GM23338 (cell line): ENCODE data around the gene FAM174C. TPM values are rescaled to one million over a fixed set of nuclear protein-coding genes. Genes with fewer than 3 reads are reported as not detected.

ENCODE experiments used
- ATAC-seq: fragments of 200-7000 bp; cut with Tn5 transposase; 3 replicates; pipeline ENCODE4 v1.9.1; 2020
- DNase-seq: peaks from one replicate; pipeline ENCODE4 v3.0.0-alpha.2; 2015; ENCODE audit warnings: low spot score
- H2AFZ ChIP-seq: fragments of 200-600 bp; sonication (generic); 2 replicates; pipeline ENCODE4 v1.8.0; 2016; ENCODE audit warnings: antibody characterized with exemption, mild to moderate bottlenecking, moderate library complexity
- H3F3A ChIP-seq: fragments of 200-600 bp; sonication (generic); replicated peaks from 2 replicates; pipeline ENCODE4 v1.8.0; 2017; ENCODE audit warnings: antibody characterized with exemption, mixed run types, low read depth
- H3K27ac ChIP-seq: fragments of 200-600 bp; sonication (generic); 2 replicates; pipeline ENCODE4 v1.6.1; 2016; ENCODE audit warnings: low read depth
- H3K27me3 ChIP-seq: fragments of 200-600 bp; sonication (generic); 2 replicates; pipeline ENCODE4 v1.8.0; 2016; ENCODE audit warnings: mild to moderate bottlenecking, mixed run types, moderate library complexity; ENCODE audit not compliant: insufficient read depth
- H3K36me3 ChIP-seq: fragments of 200-600 bp; sonication (generic); 2 replicates; pipeline ENCODE4 v1.8.0; 2016; ENCODE audit warnings: mild to moderate bottlenecking; ENCODE audit not compliant: insufficient read depth
- H3K4me1 ChIP-seq: fragments of 200-600 bp; sonication (generic); 2 replicates; pipeline ENCODE4 v1.8.0; 2016; ENCODE audit warnings: mild to moderate bottlenecking, moderate library complexity; ENCODE audit not compliant: insufficient read depth
- H3K4me2 ChIP-seq: fragments of 200-600 bp; sonication (generic); 2 replicates; pipeline ENCODE4 v1.7.1; 2017; ENCODE audit warnings: mixed run types
- H3K4me3 ChIP-seq: fragments of 200-600 bp; sonication (generic); 2 replicates; pipeline ENCODE4 v1.6.1; 2016; ENCODE audit warnings: mixed run types
- H3K79me2 ChIP-seq: fragments of 200-600 bp; sonication (generic); replicated peaks from 2 replicates; pipeline ENCODE4 v1.8.0; 2017; ENCODE audit warnings: mild to moderate bottlenecking; ENCODE audit not compliant: insufficient read depth
- H3K9me2 ChIP-seq: fragments of 200-600 bp; sonication (generic); 2 replicates; pipeline ENCODE4 v1.8.0; 2017; ENCODE audit not compliant: insufficient read depth
- H4K20me1 ChIP-seq: fragments of 200-600 bp; sonication (generic); replicated peaks from 2 replicates; pipeline ENCODE4 v1.8.0; 2017; ENCODE audit warnings: mild to moderate bottlenecking; ENCODE audit not compliant: insufficient read depth
- H3K27ac Mint-ChIP-seq: 2 replicates; pipeline ENCODE4 v1.8.0; 2020; ENCODE audit warnings: inconsistent platforms, mild to moderate bottlenecking, moderate library complexity, mixed read lengths
- H3K27me3 Mint-ChIP-seq: 3 replicates; pipeline ENCODE4 v1.8.0; 2022; ENCODE audit warnings: low read depth, mild to moderate bottlenecking, moderate library complexity, mixed read lengths, inconsistent platforms; ENCODE audit not compliant: insufficient read depth, poor library complexity
- H3K36me3 Mint-ChIP-seq: 3 replicates; pipeline ENCODE4 v1.8.0; 2021; ENCODE audit warnings: low read depth, mild to moderate bottlenecking, inconsistent platforms, moderate library complexity, mixed read lengths
- H3K4me1 Mint-ChIP-seq: 3 replicates; pipeline ENCODE4 v1.8.0; 2020; ENCODE audit warnings: mild to moderate bottlenecking, inconsistent platforms, mixed read lengths
- H3K4me3 Mint-ChIP-seq: 3 replicates; pipeline ENCODE4 v1.8.0; 2021; ENCODE audit warnings: moderate library complexity, mild to moderate bottlenecking, inconsistent platforms, mixed read lengths
- H3K9me3 Mint-ChIP-seq: 3 replicates; pipeline ENCODE4 v1.8.0; 2020; ENCODE audit warnings: moderate library complexity, mild to moderate bottlenecking, inconsistent platforms, mixed read lengths
- EZH2phosphoT487 ChIP-seq: fragments of 200-600 bp; sonication (generic); IDR thresholded peaks from one replicate; pipeline ENCODE4 v1.8.1; 2018; ENCODE audit warnings: antibody characterized with exemption; ENCODE audit not compliant: unreplicated experiment
- JUNB ChIP-seq: IDR thresholded peaks from one replicate; pipeline ENCODE4 v1.6.1; 2016; ENCODE audit warnings: antibody characterized with exemption; ENCODE audit not compliant: unreplicated experiment
- NANOG ChIP-seq: IDR thresholded peaks from 2 replicates; pipeline ENCODE4 v1.6.1; 2016; ENCODE audit warnings: antibody characterized with exemption, borderline replicate concordance
- POLR2AphosphoS5 ChIP-seq: IDR thresholded peaks from 2 replicates; pipeline ENCODE4 v1.6.1; 2016; ENCODE audit warnings: antibody characterized with exemption, low read depth
- ZNF114 ChIP-seq: fragments of 250-450 bp; sonication (Bioruptor Pico); IDR thresholded peaks from 2 replicates; pipeline ENCODE4 v1.5.0; 2020; ENCODE audit warnings: mild to moderate bottlenecking, moderate library complexity
- ZNF331 ChIP-seq: fragments of 250-450 bp; sonication (Bioruptor Pico); IDR thresholded peaks from 2 replicates; pipeline ENCODE4 v1.5.0; 2020; ENCODE audit warnings: low read depth, mild to moderate bottlenecking, moderate library complexity
- polyA plus RNA-seq: library from polyadenylated mRNA; unstranded; fragments of >200 nt; fragmentation: Nextera tagmentation; extraction: Ambion mirVana; gene quantifications from 2 replicates; pipeline ENCODE4 v1.2.1, GENCODE V29; 2016
- total RNA-seq: library from RNA; depleted of rRNA; stranded (reverse); fragments of >200 nt; shearing (Covaris generic); gene quantifications from 2 replicates; pipeline ENCODE4 v1.2.3, GENCODE V29; 2014
- TF ChIP-seq, protein P1 (sequence below), 2 experiments: fragments of 200-600 bp in 1 of 2; sonication (generic) in 1 of 2; conservative IDR thresholded peaks; 2 replicates each; pipeline versions ENCODE4 v1.5.1 to v1.6.1; 2016 to 2017; ENCODE audit warnings: antibody characterized with exemption in 2 of 2, low read depth in 2 of 2, mild to moderate bottlenecking in 2 of 2, moderate library complexity in 1 of 2
- TF ChIP-seq, protein P2 (sequence below): fragments of 250-450 bp; sonication (Bioruptor Pico); IDR thresholded peaks from 2 replicates; pipeline ENCODE4 v1.5.0; 2020; ENCODE audit warnings: mild to moderate bottlenecking, moderate library complexity
- TF ChIP-seq, protein P3 (sequence below): IDR thresholded peaks from one replicate; pipeline ENCODE4 v1.6.1; 2018; ENCODE audit warnings: antibody characterized with exemption; ENCODE audit not compliant: unreplicated experiment

Gene FAM174C
- total and polyA plus RNA-seq, 2 experiments from 2014 or later, result 60.4 to 68.0 TPM

DNA sequence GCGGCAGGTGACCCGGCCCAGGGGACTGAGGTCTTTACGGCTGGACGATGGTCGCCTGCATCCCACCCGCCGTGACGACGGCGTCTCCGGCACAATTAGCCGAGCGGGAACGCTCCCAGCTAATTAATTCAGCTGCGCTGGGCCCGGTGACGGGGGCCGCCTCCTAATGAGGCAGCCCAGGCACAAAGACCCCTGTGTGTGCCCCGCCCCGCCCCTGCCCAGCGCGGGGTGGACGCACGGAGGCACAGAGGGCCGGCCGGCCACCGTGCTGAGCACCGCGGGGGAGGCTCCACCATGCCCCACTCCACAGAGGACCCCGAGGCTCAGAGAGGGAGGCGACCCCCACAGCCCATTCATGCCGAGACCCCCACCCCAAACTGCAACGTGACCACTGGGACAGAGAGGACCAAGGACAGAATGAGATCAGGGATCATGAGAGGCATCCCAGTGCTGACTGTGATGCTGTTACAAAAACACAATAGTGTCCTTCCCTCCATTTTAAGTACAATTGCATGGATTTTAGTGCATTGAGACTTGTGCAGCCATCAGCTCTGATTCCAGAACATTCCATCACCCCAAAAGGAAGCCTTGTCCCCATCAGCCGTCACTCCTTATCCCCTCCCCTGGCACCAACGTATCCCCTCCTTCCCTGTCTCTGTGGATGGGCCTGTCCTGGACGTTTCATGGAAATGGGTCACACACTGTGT is 27.4 kb downstream of the FAM174C start:
- Histone ChIP-seq H2AFZ (no peak overlapping the region), H3K36me3 (no peaks in the 10 kb centered on the region), H3K9me2 (no peaks in the 10 kb centered on the region), H3K27me3 (no peaks in the 10 kb centered on the region), H3F3A (peaks cover 4% of the 10 kb centered on the region; the same call in 1 of the 2 replicates), H3K79me2 (no peaks in the 10 kb centered on the region), H4K20me1 (no peaks in the 10 kb centered on the region), H3K4me1 (no peaks in the 10 kb centered on the region), H3K27ac (no peak overlapping the region), H3K4me3 (no peak overlapping the region), H3K4me2 (no peak overlapping the region)
- Mint-ChIP-seq H3K36me3 (no peaks in the 10 kb centered on the region), H3K4me1 (no peaks in the 10 kb centered on the region), H3K4me3 (no peak overlapping the region), H3K9me3 (no peaks in the 10 kb centered on the region), H3K27ac (no peak overlapping the region), H3K27me3 (peaks cover 6% of the 10 kb centered on the region)
- no peak for DNase-seq
- TF ChIP-seq, protein P1, sequence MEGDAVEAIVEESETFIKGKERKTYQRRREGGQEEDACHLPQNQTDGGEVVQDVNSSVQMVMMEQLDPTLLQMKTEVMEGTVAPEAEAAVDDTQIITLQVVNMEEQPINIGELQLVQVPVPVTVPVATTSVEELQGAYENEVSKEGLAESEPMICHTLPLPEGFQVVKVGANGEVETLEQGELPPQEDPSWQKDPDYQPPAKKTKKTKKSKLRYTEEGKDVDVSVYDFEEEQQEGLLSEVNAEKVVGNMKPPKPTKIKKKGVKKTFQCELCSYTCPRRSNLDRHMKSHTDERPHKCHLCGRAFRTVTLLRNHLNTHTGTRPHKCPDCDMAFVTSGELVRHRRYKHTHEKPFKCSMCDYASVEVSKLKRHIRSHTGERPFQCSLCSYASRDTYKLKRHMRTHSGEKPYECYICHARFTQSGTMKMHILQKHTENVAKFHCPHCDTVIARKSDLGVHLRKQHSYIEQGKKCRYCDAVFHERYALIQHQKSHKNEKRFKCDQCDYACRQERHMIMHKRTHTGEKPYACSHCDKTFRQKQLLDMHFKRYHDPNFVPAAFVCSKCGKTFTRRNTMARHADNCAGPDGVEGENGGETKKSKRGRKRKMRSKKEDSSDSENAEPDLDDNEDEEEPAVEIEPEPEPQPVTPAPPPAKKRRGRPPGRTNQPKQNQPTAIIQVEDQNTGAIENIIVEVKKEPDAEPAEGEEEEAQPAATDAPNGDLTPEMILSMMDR (conservative IDR thresholded peaks at IDR 0.05; ENCODE audit: low read depth in 2 of 2), result no peak
- TF ChIP-seq POLR2AphosphoS5 (no peak), EZH2phosphoT487 (no peak), JUNB (no peak), ZNF114 (CRISPR knock-in tag) (no peak), NANOG (no peak), ZNF331 (CRISPR knock-in tag) (no peak)
- TF ChIP-seq, protein P2, sequence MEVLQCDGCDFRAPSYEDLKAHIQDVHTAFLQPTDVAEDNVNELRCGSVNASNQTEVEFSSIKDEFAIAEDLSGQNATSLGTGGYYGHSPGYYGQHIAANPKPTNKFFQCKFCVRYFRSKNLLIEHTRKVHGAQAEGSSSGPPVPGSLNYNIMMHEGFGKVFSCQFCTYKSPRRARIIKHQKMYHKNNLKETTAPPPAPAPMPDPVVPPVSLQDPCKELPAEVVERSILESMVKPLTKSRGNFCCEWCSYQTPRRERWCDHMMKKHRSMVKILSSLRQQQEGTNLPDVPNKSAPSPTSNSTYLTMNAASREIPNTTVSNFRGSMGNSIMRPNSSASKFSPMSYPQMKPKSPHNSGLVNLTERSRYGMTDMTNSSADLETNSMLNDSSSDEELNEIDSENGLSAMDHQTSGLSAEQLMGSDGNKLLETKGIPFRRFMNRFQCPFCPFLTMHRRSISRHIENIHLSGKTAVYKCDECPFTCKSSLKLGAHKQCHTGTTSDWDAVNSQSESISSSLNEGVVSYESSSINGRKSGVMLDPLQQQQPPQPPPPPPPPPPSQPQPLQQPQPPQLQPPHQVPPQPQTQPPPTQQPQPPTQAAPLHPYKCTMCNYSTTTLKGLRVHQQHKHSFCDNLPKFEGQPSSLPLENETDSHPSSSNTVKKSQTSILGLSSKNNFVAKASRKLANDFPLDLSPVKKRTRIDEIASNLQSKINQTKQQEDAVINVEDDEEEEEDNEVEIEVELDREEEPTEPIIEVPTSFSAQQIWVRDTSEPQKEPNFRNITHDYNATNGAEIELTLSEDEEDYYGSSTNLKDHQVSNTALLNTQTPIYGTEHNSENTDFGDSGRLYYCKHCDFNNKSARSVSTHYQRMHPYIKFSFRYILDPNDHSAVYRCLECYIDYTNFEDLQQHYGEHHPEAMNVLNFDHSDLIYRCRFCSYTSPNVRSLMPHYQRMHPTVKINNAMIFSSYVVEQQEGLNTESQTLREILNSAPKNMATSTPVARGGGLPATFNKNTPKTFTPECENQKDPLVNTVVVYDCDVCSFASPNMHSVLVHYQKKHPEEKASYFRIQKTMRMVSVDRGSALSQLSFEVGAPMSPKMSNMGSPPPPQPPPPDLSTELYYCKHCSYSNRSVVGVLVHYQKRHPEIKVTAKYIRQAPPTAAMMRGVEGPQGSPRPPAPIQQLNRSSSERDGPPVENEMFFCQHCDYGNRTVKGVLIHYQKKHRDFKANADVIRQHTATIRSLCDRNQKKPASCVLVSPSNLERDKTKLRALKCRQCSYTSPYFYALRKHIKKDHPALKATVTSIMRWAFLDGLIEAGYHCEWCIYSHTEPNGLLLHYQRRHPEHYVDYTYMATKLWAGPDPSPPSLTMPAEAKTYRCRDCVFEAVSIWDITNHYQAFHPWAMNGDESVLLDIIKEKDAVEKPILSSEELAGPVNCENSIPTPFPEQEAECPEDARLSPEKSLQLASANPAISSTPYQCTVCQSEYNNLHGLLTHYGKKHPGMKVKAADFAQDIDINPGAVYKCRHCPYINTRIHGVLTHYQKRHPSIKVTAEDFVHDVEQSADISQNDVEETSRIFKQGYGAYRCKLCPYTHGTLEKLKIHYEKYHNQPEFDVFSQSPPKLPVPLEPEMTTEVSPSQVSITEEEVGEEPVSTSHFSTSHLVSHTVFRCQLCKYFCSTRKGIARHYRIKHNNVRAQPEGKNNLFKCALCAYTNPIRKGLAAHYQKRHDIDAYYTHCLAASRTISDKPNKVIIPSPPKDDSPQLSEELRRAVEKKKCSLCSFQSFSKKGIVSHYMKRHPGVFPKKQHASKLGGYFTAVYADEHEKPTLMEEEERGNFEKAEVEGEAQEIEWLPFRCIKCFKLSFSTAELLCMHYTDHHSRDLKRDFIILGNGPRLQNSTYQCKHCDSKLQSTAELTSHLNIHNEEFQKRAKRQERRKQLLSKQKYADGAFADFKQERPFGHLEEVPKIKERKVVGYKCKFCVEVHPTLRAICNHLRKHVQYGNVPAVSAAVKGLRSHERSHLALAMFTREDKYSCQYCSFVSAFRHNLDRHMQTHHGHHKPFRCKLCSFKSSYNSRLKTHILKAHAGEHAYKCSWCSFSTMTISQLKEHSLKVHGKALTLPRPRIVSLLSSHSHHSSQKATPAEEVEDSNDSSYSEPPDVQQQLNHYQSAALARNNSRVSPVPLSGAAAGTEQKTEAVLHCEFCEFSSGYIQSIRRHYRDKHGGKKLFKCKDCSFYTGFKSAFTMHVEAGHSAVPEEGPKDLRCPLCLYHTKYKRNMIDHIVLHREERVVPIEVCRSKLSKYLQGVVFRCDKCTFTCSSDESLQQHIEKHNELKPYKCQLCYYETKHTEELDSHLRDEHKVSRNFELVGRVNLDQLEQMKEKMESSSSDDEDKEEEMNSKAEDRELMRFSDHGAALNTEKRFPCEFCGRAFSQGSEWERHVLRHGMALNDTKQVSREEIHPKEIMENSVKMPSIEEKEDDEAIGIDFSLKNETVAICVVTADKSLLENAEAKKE (CRISPR knock-in tag), result no peak
- TF ChIP-seq, protein P3, sequence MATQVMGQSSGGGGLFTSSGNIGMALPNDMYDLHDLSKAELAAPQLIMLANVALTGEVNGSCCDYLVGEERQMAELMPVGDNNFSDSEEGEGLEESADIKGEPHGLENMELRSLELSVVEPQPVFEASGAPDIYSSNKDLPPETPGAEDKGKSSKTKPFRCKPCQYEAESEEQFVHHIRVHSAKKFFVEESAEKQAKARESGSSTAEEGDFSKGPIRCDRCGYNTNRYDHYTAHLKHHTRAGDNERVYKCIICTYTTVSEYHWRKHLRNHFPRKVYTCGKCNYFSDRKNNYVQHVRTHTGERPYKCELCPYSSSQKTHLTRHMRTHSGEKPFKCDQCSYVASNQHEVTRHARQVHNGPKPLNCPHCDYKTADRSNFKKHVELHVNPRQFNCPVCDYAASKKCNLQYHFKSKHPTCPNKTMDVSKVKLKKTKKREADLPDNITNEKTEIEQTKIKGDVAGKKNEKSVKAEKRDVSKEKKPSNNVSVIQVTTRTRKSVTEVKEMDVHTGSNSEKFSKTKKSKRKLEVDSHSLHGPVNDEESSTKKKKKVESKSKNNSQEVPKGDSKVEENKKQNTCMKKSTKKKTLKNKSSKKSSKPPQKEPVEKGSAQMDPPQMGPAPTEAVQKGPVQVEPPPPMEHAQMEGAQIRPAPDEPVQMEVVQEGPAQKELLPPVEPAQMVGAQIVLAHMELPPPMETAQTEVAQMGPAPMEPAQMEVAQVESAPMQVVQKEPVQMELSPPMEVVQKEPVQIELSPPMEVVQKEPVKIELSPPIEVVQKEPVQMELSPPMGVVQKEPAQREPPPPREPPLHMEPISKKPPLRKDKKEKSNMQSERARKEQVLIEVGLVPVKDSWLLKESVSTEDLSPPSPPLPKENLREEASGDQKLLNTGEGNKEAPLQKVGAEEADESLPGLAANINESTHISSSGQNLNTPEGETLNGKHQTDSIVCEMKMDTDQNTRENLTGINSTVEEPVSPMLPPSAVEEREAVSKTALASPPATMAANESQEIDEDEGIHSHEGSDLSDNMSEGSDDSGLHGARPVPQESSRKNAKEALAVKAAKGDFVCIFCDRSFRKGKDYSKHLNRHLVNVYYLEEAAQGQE, result no peak
- no peak for ATAC-seq
